Kidney (tissue), 14 donors: ENCODE measurements around the gene L3MBTL4. TPM values are rescaled to one million over a fixed set of nuclear protein-coding genes. Genes with fewer than 3 reads are reported as not detected.

Source experiments
- DNase-seq, 5 donors: peaks; one replicate each; pipeline ENCODE4 v3.0.0-alpha.2; 2013 to 2020
- FAIRE-seq: peaks from 2 replicates; lab custom pipeline; 2012; peaks lifted over from hg19 to GRCh38; lab: Jason Lieb, UNC
- H3K27ac ChIP-seq, 2 donors: one replicate each; pipeline ENCODE4 v1.7.0; 2013; ENCODE audit warnings: low read depth in 2 of 2, low read length in 2 of 2, inconsistent platforms in 1 of 2
- H3K27me3 ChIP-seq: one replicate; pipeline ENCODE4 v1.7.1; 2013; ENCODE audit warnings: low read length, inconsistent platforms; ENCODE audit not compliant: control insufficient read depth, insufficient read depth
- H3K36me3 ChIP-seq, 3 donors: one replicate each; pipeline versions ENCODE4 v1.7.0 to v1.7.1; 2013; ENCODE audit warnings: low read length in 3 of 3, control low read depth in 1 of 3, inconsistent platforms in 1 of 3; ENCODE audit not compliant: insufficient read depth in 3 of 3, control insufficient read depth in 2 of 3
- H3K4me1 ChIP-seq, 3 donors: one replicate each; pipeline versions ENCODE4 v1.7.0 to v1.7.1; 2013; ENCODE audit warnings: low read length in 3 of 3, inconsistent platforms in 1 of 3, low read depth in 1 of 3; ENCODE audit not compliant: control insufficient read depth in 2 of 3, insufficient read depth in 2 of 3
- H3K4me3 ChIP-seq, 3 donors: one replicate each; pipeline versions ENCODE4 v1.7.0 to v1.8.1; 2013; ENCODE audit warnings: low read length in 3 of 3, control low read depth in 1 of 3, inconsistent platforms in 1 of 3
- H3K9ac ChIP-seq, 3 donors: one replicate each; pipeline versions ENCODE4 v1.7.0 to v1.7.1; 2013; ENCODE audit warnings: low read length in 3 of 3, control low read depth in 1 of 3, inconsistent platforms in 1 of 3
- H3K9me3 ChIP-seq, 3 donors: one replicate each; pipeline versions ENCODE4 v1.7.0 to v1.7.1; 2013; ENCODE audit warnings: low read length in 3 of 3, control low read depth in 1 of 3, inconsistent platforms in 1 of 3; ENCODE audit not compliant: control insufficient read depth in 2 of 3, insufficient read depth in 1 of 3
- CTCF ChIP-seq: IDR thresholded peaks from 3 replicates; pipeline ENCODE4 v1.5.1; 2012; ENCODE audit warnings: mild to moderate bottlenecking, moderate library complexity, borderline replicate concordance; ENCODE audit not compliant: insufficient read depth; ENCODE audit errors: extremely low read depth
- intact Hi-C: fragments of 100-400 bp; cut with DNase I; formaldehyde crosslinking; loops from one replicate; pipeline ENCODE4 v1.11.1; 2022
- polyA plus RNA-seq: library from polyadenylated mRNA; stranded (reverse); fragments of 350-450 nt; fragmentation: Illumina TruSeq; extraction: RNeasy Lipid Tissue Mini Kit (QIAGEN cat#74804); gene quantifications from one replicate; pipeline ENCODE4 v1.2.3, GENCODE V29; 2014; ENCODE audit warnings: low read depth, low replicate concordance; ENCODE audit not compliant: insufficient read depth
- total RNA-seq: library from RNA; stranded (reverse); fragmentation: NEBNext Ultra II Directional; extraction: Animal tissue kit (Norgen Biotek cat#: 25700); gene quantifications from one replicate; pipeline ENCODE4 v1.2.1, GENCODE V29; 2021
- donor health status: control.
- donor health status: control.
- donor health status: control.
- donor health status: control.
- donor health status: control.
- donor health status: DM: yes; HTN: yes; CAD: no.
- donor health status: Normal renal cell carcinoma (clear cell type).

L3MBTL4 gene
- total and polyA plus RNA-seq, 2 donors from 2014 or later: 3.9 to 15.2 TPM

GRCh38 chr18:6156446-6156845 is 258.3 kb downstream of the L3MBTL4 start:
- no peak overlapping the region for H3K27ac ChIP-seq
- intact Hi-C loops: no loop called here
- H3K36me3 ChIP-seq: no peaks in the 10 kb centered on the region
- no peaks in the 10 kb centered on the region for H3K9me3 ChIP-seq
- no peak overlapping the region for H3K4me3 ChIP-seq
- no peaks in the 10 kb centered on the region for H3K4me1 ChIP-seq
- no peak for FAIRE-seq
- no peak overlapping the region for H3K9ac ChIP-seq
- no peak for DNase-seq
- no peak for TF ChIP-seq CTCF
- H3K27me3 ChIP-seq: no peaks in the 10 kb centered on the region

DNA sequence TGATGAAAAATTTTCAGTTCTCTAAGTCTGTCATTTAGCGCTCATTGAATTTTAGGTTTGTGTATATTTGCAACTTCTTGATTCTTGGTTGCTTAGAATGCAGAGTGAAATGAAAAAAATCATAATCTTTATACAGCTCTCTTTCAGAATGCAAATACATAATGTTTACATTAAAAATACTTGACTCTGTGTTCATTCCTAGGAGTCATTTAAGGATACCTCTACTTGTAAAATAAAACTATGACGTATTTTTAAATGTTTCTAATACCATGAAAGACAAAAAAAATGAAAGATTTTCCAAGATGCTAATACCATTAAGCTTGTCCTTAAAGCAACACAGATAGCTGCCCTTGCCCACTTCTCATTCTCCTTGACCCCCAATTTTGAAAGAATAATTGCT is 259.0 kb downstream of the L3MBTL4 start:
- TF ChIP-seq CTCF: no peak
- no peak for FAIRE-seq

DNA sequence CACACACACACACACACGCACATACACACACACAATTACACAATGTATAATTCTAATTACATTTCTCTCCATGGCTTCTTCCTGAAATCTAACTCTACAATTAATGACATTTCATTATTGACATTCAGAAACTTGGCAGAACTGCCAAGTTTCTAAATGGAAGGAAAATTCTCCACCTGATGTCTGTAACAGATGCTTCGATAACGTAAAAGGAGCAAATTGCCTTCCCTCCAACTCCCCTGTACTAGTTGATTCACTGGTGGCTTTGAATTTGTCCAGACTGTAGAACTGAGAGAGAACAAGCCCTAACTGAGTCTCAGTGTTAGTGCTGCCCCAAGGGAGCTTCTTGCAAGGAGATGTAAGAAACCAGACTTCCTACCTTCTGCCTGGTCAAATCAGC is 264.3 kb downstream of the L3MBTL4 start:
- no peak overlapping the region for H3K4me3 ChIP-seq
- H3K9ac ChIP-seq: no peak overlapping the region
- no peak for FAIRE-seq
- H3K4me1 ChIP-seq: no peaks in the 10 kb centered on the region
- no peak for TF ChIP-seq CTCF
- no peak overlapping the region for H3K27ac ChIP-seq
- H3K9me3 ChIP-seq: no peaks in the 10 kb centered on the region
- intact Hi-C loops: no loop called here
- H3K36me3 ChIP-seq: no peaks in the 10 kb centered on the region
- no peaks in the 10 kb centered on the region for H3K27me3 ChIP-seq
- DNase-seq: no peak

More for the DNA sequence above, 259.0 kb downstream of the L3MBTL4 start:
- H3K27me3 ChIP-seq: no peaks in the 10 kb centered on the region
- no peak overlapping the region for H3K27ac ChIP-seq
- H3K4me1 ChIP-seq: no peaks in the 10 kb centered on the region
- no peak for DNase-seq
- no peaks in the 10 kb centered on the region for H3K9me3 ChIP-seq
- intact Hi-C loops: no loop called here
- no peak overlapping the region for H3K9ac ChIP-seq
- H3K4me3 ChIP-seq: no peak overlapping the region
- H3K36me3 ChIP-seq: no peaks in the 10 kb centered on the region

- no peaks in the 10 kb centered on the region for H3K9me3 ChIP-seq
- H3K27ac ChIP-seq: no peak overlapping the region
- DNase-seq: no peak
- TF ChIP-seq CTCF: no peak
- no peaks in the 10 kb centered on the region for H3K27me3 ChIP-seq
- H3K4me1 ChIP-seq: no peaks in the 10 kb centered on the region
- no peak for FAIRE-seq
- no peak overlapping the region for H3K4me3 ChIP-seq
- intact Hi-C loops: no loop called here
- H3K36me3 ChIP-seq: no peaks in the 10 kb centered on the region
- no peak overlapping the region for H3K9ac ChIP-seq
Measured at GRCh38 chr18:6146307-6146661, 268.4 kb downstream of the L3MBTL4 start.
